ENCODE results near the gene ADD3. TPM values are rescaled to one million over a fixed set of nuclear protein-coding genes. Genes with fewer than 3 reads are reported as not detected.

Gene ADD3
- total RNA-seq, 1 experiment from 2014 or later, result 59.9 TPM

DNA sequence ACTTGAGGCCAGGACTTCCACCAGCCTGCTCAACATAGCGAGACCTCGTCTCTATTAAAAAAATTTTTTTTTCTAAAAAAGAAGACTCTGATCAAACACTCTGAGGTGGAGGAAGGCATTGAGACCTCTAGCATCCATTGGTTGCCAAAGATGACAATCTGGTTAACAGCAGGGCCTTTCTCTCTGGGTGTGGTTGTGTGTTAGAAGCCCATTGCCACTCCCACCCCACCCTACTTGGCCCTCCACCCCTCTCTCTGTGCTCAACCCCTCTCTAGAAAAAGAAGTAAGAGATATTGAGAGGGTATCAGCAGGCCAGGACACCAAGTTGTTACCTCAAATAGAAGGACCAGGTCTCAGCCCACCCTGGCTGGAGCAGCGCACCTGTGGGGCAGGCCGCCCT, 142.3 kb downstream of the ADD3 start:
- no peaks in the 10 kb centered on the region; the same call in 1 of the 2 replicates for H3K27me3 ChIP-seq (ENCODE audit: insufficient read depth, low read length)
- no peaks in the 10 kb centered on the region for H3K79me2 ChIP-seq (ENCODE audit: insufficient read depth, low read length)
- no peaks in the 10 kb centered on the region for H3K79me1 ChIP-seq (ENCODE audit: insufficient read depth, low read depth, low read length, poor library complexity, severe bottlenecking)
- H3K23ac ChIP-seq (ENCODE audit: insufficient read length, low read depth, low read length), result no peak overlapping the region
- no peak overlapping the region for H2BK20ac ChIP-seq (ENCODE audit: low read depth, low read length, poor library complexity, severe bottlenecking)
- Mint-ChIP-seq H3K27ac (no peak overlapping the region), H3K4me3 (no peak overlapping the region), H3K4me1 (peaks cover 13 to 24% of the 10 kb centered on the region in 2 experiments), H3K27me3 (ENCODE audit: low read depth) (peaks cover 92% of the 10 kb centered on the region), H3K36me3 (ENCODE audit: insufficient read depth in 1 of 3, low read depth in 3 of 3) (no peaks in the 10 kb centered on the region; a peak in 1 of 7 replicates), H3K9me3 (no peaks in the 10 kb centered on the region)
- H3K4ac ChIP-seq (ENCODE audit: low read depth, low read length), result no peak overlapping the region
- no peak overlapping the region for H2BK15ac ChIP-seq (ENCODE audit: low read depth, low read length)
- no peaks in the 10 kb centered on the region for H3K9me3 ChIP-seq (ENCODE audit: control insufficient read depth, low read depth, low read length)
- H4K91ac ChIP-seq (ENCODE audit: insufficient read length, low read depth, low read length), result no peak overlapping the region
- H2AK5ac ChIP-seq (ENCODE audit: insufficient read length, low read length), result no peak overlapping the region
- H4K20me1 ChIP-seq (ENCODE audit: control insufficient read depth, insufficient read depth, insufficient read length), result no peaks in the 10 kb centered on the region
- DNase-seq, result no peak
- H3K23me2 ChIP-seq (ENCODE audit: insufficient read length, low read depth, low read length, poor library complexity, severe bottlenecking), result no peaks in the 10 kb centered on the region
- H3K4me2 ChIP-seq (ENCODE audit: insufficient read depth, insufficient read length, low read length), result no peak overlapping the region
- H2AFZ ChIP-seq (ENCODE audit: low read length), result no peak overlapping the region
- H3T11ph ChIP-seq (ENCODE audit: low read length), result no peak overlapping the region
- no peak overlapping the region for H3K18ac ChIP-seq (ENCODE audit: insufficient read length, low read depth, low read length)
- no peak overlapping the region for H3K14ac ChIP-seq (ENCODE audit: insufficient read depth, low read length)
- no peak overlapping the region for H4K5ac ChIP-seq (ENCODE audit: insufficient read length, low read depth, low read length)
- no CpG with 5 or more reads among the region's 4 CpGs for WGBS (ENCODE audit: extremely low coverage, insufficient read length, low lambda C conversion rate)
- H2BK5ac ChIP-seq (ENCODE audit: insufficient read length, low read length), result no peak overlapping the region
- H3K56ac ChIP-seq (ENCODE audit: insufficient read length, low read depth, low read length), result no peak overlapping the region
- no peaks in the 10 kb centered on the region; the same call in 1 of the 2 replicates for H3K4me1 ChIP-seq (ENCODE audit: insufficient read depth, low read length)
- H4K8ac ChIP-seq (replicated peaks; ENCODE audit: insufficient read length, low read depth, low read length), result no peak overlapping the region
- TF ChIP-seq, protein P1, sequence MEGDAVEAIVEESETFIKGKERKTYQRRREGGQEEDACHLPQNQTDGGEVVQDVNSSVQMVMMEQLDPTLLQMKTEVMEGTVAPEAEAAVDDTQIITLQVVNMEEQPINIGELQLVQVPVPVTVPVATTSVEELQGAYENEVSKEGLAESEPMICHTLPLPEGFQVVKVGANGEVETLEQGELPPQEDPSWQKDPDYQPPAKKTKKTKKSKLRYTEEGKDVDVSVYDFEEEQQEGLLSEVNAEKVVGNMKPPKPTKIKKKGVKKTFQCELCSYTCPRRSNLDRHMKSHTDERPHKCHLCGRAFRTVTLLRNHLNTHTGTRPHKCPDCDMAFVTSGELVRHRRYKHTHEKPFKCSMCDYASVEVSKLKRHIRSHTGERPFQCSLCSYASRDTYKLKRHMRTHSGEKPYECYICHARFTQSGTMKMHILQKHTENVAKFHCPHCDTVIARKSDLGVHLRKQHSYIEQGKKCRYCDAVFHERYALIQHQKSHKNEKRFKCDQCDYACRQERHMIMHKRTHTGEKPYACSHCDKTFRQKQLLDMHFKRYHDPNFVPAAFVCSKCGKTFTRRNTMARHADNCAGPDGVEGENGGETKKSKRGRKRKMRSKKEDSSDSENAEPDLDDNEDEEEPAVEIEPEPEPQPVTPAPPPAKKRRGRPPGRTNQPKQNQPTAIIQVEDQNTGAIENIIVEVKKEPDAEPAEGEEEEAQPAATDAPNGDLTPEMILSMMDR (conservative IDR thresholded peaks at IDR 0.05), result no peak
- H2BK12ac ChIP-seq (ENCODE audit: insufficient read length, low read depth, low read length), result no peak overlapping the region
- H2BK120ac ChIP-seq (ENCODE audit: low read depth, low read length, poor library complexity, severe bottlenecking), result no peak overlapping the region
- no peak overlapping the region for H3K9ac ChIP-seq (ENCODE audit: extremely low read depth, insufficient read length, low read length)
- no peak overlapping the region for H3K27ac ChIP-seq (ENCODE audit: insufficient read length, low read depth, low read length)

Measured in H9 (cell line).